HG03565 (cell line): Measurements from ENCODE around the gene TMEM150B.

Source experiments
- ATAC-seq: cut with Tn5 transposase; IDR thresholded peaks from one replicate; pipeline ENCODE4 v1.9.1; 2021; ENCODE audit warnings: mild to moderate bottlenecking, moderate library complexity; ENCODE audit not compliant: unreplicated experiment

TMEM150B gene

DNA sequence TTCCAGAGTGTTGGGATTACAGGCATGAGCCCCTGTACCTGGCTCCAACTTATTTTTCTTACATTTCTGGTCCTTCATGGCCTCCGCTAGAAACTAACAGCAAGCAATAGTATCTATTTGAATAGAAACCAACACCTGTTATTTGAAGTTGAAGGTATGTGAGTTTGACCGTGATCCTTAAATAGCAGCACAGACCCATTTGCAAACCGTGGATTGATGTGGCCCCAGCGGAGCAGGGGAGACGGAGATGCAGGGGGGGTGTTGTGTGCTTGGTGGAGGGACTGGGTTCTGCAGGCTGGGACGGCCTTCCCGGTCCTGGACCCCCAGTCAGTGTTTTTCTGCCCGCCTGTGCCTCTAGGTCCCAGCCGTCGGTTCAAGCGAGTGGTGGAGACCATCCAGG is 16.9 kb downstream of the TMEM150B start:
- ATAC-seq: no peak

DNA sequence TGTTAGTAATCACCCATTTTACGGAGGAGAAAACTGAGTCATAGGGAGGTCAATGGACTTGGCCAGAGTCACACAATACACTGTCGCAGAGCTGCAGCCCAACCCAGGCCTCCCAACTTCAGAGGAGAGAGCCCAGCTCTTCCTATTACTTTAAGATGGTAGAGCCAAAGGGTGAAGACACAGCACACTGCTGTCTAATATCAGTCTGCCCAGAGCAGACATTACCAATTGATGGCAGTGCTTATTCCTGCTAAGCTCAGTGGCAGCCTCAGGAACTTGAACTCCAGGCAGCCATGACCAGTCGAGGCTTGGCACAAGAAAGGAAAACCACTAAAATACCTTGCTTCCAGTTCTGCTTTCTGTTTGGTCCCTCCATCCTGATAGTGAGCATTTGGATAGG is 18.4 kb downstream of the TMEM150B start:
- no peak for ATAC-seq

DNA sequence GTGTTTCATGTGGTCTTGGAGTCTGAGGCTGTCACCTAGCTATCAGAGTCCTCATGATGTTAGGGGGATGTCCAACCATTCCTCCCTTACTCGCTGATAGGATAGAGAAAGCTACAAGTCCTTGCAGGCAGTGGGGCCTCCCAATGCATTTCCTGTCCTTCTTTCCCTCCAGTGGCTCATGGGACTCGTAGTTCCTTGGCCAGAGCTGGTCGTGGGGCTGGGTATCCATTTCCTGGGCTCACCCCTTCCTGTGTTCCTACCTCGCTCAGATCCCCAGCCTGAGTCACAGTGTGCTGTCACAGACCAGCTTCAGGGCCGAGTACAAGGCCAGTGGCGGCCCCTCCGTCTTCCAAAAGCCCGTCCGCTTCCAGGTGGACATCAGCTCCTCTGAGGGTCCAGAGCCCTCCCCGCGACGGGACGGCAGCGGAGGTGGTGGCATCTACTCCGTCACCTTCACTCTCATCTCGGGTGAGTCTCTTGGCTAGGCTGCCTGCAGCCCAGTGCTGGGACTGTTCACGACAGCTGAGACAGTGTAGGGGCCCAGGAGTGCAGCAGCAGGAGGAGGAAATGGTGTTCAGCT is 19.1 kb downstream of the TMEM150B start:
- no peak for ATAC-seq

DNA sequence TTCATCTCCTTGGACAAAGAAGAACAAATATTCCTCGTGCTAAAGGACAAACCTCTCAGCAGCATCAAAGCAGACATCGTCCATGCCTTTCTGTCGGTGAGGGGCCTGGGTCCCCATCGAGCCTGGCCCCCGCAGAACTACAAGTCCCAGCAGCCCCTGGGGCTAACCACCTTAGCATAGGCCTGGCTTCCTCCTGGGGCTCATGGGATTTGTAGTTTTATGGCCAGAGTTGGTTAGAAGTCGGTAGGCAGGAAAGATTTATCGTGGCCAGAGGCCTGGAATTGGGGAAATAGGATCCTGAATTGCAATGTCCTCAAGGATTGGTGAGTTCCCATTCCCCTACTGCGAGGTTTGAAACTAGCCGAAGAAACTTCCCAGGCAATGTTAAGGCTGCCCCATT is 19.6 kb downstream of the TMEM150B start:
- ATAC-seq: no peak

DNA sequence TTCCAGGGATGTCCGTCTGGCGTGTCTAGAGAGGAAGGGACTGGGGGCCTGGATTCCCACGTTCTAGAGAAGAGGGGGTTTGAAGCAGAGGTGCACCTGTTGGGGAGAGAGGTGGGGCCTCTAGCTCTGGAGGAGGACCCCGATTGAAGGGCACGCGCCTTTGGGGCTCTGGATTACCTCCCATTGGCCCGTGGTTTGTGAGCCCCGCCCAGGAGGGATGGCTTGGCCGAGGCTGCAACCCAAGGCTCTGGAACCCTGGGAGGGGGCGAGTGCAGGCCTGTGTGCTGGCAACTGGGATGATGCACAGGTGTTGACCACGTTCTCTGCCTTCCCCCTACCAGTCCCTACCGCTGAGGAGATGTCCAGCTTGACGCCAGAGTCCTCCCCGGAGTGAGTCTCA is 20.2 kb downstream of the TMEM150B start:
- ATAC-seq: no peak

DNA sequence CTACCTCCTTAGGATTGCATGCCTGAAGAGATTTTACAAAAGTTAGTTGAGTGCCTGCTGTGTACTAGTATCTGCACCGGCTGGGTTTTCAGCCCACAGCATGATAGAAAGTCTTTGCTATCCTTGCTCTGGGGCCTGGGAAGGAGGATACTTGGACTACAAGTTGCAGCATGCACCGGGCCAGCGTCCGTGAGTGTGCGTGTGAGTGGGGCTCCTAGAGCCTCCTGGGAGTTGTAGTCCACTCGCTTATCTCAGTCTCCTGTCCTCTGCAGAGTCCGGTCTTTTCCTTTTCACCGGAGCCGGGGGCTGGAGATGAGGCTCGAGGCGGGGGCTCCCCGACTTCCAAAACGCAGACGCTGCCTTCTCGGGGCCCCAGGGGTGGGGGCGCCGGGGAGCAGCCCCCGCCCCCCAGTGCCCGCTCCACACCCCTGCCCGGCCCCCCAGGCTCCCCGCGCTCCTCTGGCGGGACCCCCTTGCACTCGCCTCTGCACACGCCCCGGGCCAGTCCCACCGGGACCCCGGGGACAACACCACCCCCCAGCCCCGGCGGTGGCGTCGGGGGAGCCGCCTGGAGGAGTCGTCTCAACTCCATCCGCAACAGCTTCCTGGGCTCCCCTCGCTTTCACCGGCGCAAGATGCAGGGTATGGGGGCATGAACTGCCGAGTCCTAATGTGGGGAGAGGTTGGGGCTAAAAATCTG is 20.7 kb downstream of the TMEM150B start:
- ATAC-seq: no peak

DNA sequence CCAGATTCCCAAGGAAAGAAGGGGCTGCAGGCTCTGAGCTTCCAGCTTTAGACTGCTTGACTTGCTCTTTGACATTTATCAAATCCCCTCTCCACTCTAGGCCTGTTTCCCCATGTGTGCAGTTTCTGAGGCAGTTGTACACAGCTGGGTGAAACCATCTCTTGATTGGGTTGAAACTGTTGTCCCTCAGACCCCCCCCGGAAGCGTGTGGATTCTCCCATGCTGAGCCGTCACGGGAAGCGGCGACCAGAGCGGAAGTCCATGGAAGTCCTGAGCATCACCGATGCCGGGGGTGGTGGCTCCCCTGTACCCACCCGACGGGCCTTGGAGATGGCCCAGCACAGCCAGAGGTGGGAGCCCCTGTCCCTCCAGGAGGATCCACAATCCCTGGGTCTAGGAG is 21.7 kb downstream of the TMEM150B start:
- no peak for ATAC-seq

DNA sequence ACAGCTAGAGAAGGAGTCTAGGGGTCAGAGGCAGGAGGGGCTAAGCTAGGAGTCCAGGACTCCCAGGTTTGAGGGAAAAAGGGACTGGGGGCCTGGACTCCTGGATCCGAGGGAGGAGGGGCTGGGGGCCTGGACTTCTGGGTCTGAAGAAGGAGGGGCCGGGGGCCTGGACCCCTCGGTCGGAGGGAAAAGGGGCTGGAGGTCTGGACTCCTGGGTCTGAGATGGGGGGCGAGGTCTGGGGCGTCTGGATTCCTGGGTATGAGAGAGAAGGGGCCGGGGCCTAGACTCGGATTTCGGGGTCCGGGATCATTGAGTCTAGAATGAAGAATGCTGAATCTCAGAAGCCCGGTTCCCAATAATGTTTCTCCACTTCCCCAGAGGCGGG is 22.8 kb downstream of the TMEM150B start:
- ATAC-seq: no peak

DNA sequence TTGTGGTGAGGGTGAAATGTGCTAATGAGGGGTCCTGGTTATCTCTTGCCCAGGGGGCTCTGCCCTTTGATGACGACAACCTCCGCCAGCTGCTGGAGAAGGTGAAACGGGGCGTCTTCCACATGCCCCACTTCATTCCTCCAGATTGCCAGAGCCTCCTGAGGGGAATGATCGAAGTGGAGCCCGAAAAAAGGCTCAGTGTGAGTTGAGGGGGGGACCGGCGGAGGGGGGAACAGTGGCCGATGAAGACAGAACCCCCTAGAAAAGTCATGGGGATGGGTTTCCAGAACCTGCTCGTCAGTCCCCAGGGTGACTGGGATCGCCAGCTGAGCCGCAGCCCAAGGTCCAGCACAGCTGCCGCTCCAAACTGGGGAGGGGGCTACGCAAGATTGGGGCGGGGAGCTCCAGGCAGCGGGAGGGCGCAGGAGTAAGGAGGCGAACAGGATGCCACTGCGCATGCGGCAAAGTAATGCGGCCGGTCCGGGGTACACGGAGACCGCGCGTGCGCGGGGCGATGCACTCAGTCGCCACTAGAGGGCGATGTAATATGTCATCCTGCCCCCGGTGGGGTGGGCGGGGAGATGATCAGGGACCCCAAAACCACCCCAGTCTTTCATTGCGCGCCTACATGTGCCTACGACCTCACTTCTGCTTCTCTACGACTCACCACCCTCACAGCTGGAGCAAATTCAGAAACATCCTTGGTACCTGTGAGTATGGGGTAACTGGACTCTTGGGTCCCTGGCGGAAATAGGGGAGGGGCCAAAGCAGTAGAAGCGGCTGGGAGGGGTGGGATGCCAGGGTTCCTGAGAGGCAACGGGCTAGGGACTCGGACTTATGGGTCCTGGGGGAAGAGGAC is 23.5 kb downstream of the TMEM150B start:
- ATAC-seq: peak; percentile 65

DNA sequence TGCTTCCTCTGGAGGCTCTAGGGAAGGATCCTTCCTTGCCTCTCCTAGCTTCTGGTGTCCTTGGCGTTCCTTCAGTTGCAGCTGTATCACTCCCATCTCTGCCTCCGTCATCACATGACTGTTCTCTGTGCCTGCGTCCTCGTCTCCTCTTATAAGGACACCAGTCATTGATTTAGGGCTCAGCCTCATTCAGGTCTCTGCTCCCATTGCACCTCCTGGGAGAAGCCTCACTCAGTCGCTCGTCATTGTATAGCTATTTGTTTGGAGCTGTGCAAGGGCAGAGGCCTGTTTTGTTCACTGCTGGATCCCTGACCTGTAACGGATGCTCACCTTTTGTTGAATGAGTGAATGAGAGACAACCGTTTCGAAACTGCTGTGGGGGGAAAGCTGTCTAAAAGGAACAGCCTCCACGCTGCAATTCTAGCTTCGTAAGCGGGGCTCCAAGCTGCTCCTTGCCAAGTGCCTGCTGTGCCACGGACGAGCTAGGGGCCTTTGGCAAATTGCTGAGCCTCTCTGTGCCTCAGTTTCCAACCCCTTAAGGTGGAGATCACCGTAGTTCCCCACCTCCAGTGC is 24.2 kb downstream of the TMEM150B start:
- no peak for ATAC-seq

DNA sequence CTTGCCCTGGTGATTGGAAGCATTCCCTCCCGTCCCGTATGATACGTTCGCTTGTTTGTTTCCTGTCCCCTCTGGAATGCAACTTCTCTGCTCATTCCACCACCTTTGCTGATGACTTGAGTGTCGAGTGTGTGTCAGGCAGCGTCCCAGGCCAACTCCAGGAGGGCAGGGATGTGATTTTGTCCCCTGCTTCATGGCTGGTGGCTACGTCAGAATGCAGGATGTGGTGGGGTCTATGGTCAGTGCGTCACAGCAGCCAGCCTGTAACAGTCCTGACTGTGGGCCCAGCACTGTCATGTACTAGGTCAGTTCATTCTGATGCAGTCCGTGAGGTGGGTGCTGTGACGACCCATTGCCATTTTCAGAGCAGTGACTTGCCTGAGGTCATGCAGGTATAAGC is 25.1 kb downstream of the TMEM150B start:
- ATAC-seq: no peak

DNA sequence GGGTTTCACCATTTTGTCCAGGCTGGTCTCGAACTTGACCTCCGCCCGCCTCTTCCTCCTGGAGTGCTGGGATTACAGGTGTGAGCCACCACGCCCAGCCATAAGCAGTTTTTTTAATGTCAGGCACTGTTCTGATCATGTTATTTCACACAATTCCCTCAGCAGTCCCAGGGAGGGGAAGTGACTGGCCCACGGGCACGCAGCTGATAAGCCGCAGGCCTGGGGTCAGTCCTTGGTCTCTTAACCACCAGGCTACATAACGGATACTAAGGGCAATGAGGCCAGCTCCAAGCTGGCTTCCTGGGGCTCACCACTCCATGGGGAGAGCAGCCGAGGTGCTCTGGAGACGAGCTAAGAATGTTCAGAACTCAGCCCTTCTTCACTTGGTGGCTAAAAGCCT is 27.9 kb downstream of the TMEM150B start:
- ATAC-seq: no peak

DNA sequence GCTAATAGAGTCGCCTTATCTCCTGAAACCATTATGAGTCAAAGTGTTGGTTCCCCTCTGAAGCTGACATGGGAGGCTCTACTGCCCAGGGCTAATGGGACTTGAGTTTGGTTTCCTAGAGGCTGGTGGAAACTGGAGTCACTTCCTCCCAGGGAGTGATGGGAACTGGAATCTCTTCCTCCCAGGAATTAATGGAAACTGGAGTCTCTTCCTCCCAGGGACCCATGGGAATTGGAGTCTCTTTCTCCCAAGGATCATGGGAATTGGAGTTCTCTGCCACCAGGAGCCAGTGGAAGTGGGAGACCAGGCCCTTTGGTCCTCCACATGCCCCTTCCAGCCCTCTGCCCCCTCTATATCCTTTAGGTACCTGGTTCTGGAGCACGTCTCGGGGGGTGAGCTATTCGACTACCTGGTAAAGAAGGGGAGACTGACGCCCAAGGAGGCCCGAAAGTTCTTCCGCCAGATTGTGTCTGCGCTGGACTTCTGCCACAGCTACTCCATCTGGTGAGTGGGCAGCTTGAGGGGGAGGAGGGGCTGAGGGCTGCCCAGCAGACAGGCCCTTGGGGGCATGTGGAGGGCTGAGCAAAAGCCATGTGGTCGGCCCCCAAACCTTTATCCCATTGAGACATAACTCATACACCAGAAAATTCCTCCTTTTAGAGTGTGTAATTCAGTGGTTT is 35.9 kb downstream of the TMEM150B start:
- no peak for ATAC-seq

DNA sequence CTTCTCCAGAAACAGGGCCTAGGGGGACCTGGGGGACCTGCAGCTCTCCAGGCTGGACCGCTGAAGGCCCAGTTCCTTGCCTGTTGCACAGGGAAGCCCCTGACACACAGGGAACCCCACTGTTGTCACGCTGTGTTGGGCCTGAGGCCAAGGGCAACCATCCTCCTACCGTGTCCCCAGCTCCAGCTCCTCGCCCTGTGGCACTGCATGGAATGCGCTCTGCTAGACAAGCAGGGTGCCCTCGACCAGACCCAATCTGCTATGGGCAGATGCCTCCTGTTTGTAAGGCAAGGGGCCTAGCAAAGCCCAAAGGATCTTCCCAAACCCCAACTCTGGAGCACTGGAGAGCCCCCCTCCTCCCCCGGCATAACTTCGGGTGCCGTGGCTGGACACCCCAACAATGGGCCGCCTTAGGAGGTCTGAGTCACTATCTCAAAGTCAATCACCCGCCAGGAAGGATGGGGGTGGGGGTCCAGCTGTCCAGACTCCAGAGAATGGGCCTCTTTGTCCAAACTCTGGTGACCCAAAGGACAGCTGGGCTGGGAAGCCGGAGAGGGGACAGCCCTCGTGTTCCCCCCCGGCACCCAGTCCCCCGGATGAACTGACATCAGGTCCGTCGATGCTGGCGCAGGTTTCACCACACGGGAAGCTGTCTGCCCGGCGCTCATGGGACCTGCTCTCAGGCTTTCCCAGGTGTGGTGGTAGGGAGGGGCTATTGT is 37.6 kb downstream of the TMEM150B start:
- ATAC-seq: no peak

DNA sequence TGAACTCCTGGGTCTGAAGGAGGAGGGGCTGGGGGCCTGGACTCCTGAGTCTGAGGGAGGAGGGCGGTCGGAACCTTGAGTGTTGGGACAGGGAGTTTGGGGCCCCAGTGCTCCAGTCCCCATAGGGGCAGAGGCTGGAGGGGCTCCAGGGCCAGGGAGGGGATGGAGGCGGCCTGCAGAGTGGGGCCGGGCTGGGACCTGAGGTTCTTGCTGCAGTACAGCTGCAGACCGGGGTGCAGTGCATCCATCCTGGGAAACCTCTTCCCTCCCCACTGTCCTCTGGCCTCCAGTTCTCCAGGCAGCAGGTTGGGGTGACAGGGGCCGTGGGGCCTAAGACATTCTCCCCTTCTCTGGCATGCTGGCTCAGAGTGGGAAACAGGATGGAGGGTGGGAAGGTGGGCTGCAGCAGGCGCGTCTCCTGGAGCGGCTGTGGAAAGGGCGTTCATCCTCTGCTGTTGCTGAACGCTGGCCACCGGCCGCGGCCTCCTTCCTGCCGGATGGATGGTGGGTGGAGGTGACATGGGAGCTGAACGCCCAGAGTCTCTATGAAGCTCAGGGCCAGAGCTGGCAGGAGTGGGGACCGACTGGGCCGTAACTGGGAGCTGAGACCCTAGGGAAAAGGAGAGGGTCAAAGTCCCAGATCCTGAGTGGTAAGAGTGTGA is 39.8 kb downstream of the TMEM150B start:
- ATAC-seq: no peak

DNA sequence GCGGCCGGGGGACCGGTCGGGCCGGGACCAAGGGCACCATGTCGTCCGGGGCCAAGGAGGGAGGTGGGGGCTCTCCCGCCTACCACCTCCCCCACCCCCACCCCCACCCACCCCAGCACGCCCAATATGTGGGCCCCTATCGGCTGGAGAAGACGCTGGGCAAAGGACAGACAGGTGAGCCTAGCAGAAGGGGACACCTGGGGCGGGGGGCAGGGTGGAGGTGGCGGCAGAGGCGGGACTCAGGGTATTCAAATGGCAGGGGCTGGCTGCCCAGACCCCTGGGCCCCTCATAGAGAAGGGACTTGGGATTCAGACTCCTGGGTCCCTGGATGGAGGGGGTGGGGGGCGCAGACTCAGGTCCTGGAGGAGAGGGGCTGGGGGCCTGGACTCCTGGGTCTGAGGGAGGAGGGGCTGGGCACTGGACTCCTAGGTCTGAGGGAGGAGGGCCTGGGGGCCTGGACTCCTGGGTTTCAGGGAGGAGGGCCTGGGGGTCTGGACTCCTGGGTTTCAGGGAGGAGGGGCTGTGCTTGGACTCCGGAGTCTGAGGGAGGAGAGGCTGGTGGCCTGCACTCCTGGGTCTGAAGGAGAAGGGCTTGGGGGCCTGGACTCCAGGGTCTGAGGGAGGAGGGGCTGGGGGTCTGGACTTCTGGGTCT is 40.6 kb downstream of the TMEM150B start:
- ATAC-seq: no peak

DNA sequence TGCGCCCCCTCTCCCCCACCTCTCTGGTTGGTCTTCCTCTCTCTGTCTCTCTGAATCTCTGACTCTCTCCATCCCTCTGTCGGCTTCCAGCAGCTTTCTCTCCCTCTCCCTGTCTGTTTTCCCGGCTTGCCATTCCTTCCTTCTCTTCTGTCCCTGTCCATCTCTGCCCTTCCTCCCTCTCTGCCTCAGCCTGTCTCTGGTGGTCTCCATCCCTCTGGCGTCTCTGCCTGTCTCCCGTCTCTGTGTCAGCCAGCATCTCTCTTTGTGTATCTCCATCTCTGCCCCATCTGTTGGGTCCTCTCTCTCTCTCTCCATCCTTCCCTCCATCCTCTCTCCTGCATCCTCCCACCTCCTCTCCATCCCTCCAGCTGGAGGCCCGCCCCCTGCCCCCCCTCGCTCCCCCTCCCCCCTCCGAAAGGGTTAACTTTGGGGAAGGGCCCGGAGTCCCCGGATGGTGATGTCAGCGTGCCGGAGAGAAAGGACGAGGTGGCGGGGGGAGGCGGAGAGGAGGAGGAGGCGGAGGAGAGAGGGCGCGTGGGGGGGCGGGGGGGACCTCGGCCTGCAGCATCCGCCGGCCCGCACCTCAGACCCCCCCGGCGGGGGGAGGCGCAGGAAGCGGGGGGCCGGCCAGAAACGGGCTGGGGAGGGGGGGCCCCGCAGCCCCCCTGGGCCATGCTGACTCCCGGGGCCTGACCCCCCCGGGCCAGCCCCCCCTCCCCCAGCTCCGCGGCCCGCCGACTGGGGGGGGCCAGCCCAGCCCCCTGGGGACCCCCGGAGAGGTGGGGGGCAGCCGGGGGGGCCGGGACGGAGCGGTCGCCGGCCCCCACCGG is 41.4 kb downstream of the TMEM150B start, which contains the start of gene BRSK1:
TSS of gene BRSK1 (plus strand) at position 450 of the 830 bp plus-strand sequence. CDS start 446 bp downstream, outside the sequence.
- ATAC-seq: no peak
